Placental epithelial cell (primary cell): ENCODE measurements around the gene CAPN11. TPM values are rescaled to one million over a fixed set of nuclear protein-coding genes. Genes with fewer than 3 reads are reported as not detected.

Experiments
- small RNA-seq: library from RNA; depleted of rRNA; stranded (forward); fragments of <200 nt; gene quantifications from one replicate; pipeline ENCODE3, GENCODE V24; 2012
- total RNA-seq: library from RNA; depleted of rRNA; stranded (reverse); fragments of >200 nt; gene quantifications from 2 replicates; pipeline ENCODE4 v1.2.3, GENCODE V29; 2012

Gene CAPN11
- total RNA-seq: not detected in 2 replicates

GRCh38 chr6:44158770-44159228 is at the start of gene CAPN11:
TSS of gene CAPN11 (plus strand) at chr6:44158820. CDS start at chr6:44158849, 29 bp downstream.

GRCh38 chr6:44127186-44128019 is 31.2 kb upstream of the CAPN11 start, which contains the start of the genes MRPL14 and TMEM63B:
TSS of gene MRPL14 (minus strand) at chr6:44127452. CDS start at chr6:44116611, 10,841 bp downstream.
TSS of gene TMEM63B (plus strand) at chr6:44127554. CDS start at chr6:44134585, 7,031 bp downstream.

GRCh38 chr6:44216677-44217331 is 58.2 kb downstream of the CAPN11 start, which contains the start of gene MYMX:
TSS of gene MYMX (plus strand) at chr6:44216926. CDS start at chr6:44217472, 546 bp downstream.

GRCh38 chr6:44223319-44224028 is 64.9 kb downstream of the CAPN11 start, which contains the start of gene SLC29A1:
TSS of gene SLC29A1 (plus strand) at chr6:44223595. CDS start at chr6:44227314, 3,719 bp downstream.

Small RNA genes within 50 kb of the gene (small RNA-seq; reads per million reads assigned to genes)
- gene RN7SL811P: not detected

Other genes with a start within 250 kb of the CAPN11 start
- 29.4 and 38.5 TPM in 2 replicates for gene MRPL14, start 31.4 kb upstream of the CAPN11 start, total RNA-seq
- 19.6 and 39.6 TPM in 2 replicates for gene TMEM63B, start 31.3 kb upstream of the CAPN11 start, total RNA-seq
- gene MYMX, start 58.1 kb downstream of the CAPN11 start, total RNA-seq: not detected in 2 replicates
- gene SLC29A1, start 64.8 kb downstream of the CAPN11 start, total RNA-seq: 0.39 and 3.9 TPM in 2 replicates
- gene HSP90AB1, start 88.3 kb downstream of the CAPN11 start, total RNA-seq: 580 and 898 TPM in 2 replicates
- 57.7 and 93.8 TPM in 2 replicates for gene SLC35B2, start 98.7 kb downstream of the CAPN11 start, total RNA-seq
- gene NFKBIE, start 106.7 kb downstream of the CAPN11 start, total RNA-seq: 4.8 and 5.9 TPM in 2 replicates
- under 0.01 TPM in 1 of 2 replicates, not detected in the other for gene TMEM151B, start 111.6 kb downstream of the CAPN11 start, total RNA-seq
- gene AARS2, start 154.5 kb downstream of the CAPN11 start, total RNA-seq: 11.8 and 15.3 TPM in 2 replicates
- gene SPATS1, start 183.8 kb downstream of the CAPN11 start, total RNA-seq: not detected in 2 replicates
- gene CDC5L, start 228.9 kb downstream of the CAPN11 start, total RNA-seq: 21.6 and 24.8 TPM in 2 replicates